ENCODE results near the gene BCL7B. TPM values are rescaled to one million over a fixed set of nuclear protein-coding genes. Genes with fewer than 3 reads are reported as not detected.
"Not testable (repeated sequence)": the region's sequence is repeated elsewhere in the genome, so short reads cannot be mapped to it uniquely, and the experiment has no call there.

BCL7B gene
- polyA plus RNA-seq, 2 donors, result 30.0 to 43.5 TPM

DNA sequence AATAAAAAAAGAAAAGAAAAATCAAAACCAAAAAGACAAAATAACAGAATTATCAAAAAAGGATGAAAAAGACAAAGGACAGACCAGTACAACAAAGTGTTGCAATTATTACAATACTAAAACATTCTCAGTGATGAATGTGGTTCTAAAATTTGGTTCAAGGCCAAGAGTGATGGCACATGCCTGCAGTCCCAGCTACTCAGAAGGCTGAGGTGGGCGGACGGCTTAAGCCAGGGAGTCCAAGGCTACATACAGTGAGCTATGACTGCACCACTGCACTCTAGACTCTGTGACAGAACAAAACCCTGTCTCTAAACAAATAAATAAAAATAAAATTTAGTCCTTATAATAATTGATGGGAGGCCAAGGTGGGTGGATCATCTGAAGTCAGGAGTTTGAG lies 49.9 kb downstream of the BCL7B start:
- Histone ChIP-seq H3K9me3 (ENCODE audit: control insufficient read depth in 2 of 2, insufficient read depth in 1 of 2, low read depth in 1 of 2, low read length in 1 of 2) (no peaks in the 10 kb centered on the region), H3K4me1 (ENCODE audit: control insufficient read depth in 2 of 2, insufficient read depth in 2 of 2, low read length in 1 of 2) (no peaks in the 10 kb centered on the region), H3K36me3 (ENCODE audit: control insufficient read depth in 2 of 2, insufficient read depth in 2 of 2, low read length in 1 of 2) (peaks cover 6 to 14% of the 10 kb centered on the region in 2 donors), H3K27me3 (ENCODE audit: control insufficient read depth in 1 of 2, insufficient read depth in 2 of 2, low read length in 2 of 2) (no peaks in the 10 kb centered on the region), H3K27ac (ENCODE audit: low read depth in 2 of 2, low read length in 1 of 2) (no peak overlapping the region), H3K4me3 (ENCODE audit: low read depth in 1 of 2, low read length in 2 of 2) (no peak overlapping the region)
- 83 to 94% methylated on average over 2 of the region's 2 CpGs for WGBS, 2 donors

DNA sequence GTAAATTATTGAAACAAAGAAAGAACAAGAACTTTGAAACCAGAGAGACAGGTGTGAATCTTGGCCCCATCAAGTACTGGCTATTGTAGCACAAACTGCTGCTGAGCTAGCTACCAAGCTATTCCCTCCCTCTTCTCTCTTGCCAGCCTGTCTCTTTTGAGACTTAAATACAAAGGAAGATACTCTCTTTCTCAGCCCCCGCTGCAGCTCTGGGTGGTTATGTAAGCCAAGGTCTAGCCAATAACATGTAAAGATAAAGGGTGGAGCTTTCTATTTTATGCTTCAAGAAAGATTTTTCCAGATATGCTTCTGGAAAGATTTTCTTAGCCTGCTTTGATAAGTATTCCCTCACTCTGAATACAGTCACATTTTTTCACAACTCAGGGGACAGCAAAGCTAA lies 52.6 kb downstream of the BCL7B start:
- Histone ChIP-seq H3K36me3 (ENCODE audit: control insufficient read depth in 2 of 2, insufficient read depth in 2 of 2, low read length in 1 of 2) (peaks cover 11 to 19% of the 10 kb centered on the region in 2 donors), H3K27me3 (ENCODE audit: control insufficient read depth in 1 of 2, insufficient read depth in 2 of 2, low read length in 2 of 2) (no peaks in the 10 kb centered on the region), H3K4me3 (ENCODE audit: low read depth in 1 of 2, low read length in 2 of 2) (no peak overlapping the region), H3K4me1 (ENCODE audit: control insufficient read depth in 2 of 2, insufficient read depth in 2 of 2, low read length in 1 of 2) (no peaks in the 10 kb centered on the region), H3K27ac (ENCODE audit: low read depth in 2 of 2, low read length in 1 of 2) (no peak overlapping the region), H3K9me3 (ENCODE audit: control insufficient read depth in 2 of 2, insufficient read depth in 1 of 2, low read depth in 1 of 2, low read length in 1 of 2) (no peaks in the 10 kb centered on the region)
- 57 to 89% methylated on average over 1 of the region's 1 CpG for whole genome bisulfite sequencing, 2 donors

DNA sequence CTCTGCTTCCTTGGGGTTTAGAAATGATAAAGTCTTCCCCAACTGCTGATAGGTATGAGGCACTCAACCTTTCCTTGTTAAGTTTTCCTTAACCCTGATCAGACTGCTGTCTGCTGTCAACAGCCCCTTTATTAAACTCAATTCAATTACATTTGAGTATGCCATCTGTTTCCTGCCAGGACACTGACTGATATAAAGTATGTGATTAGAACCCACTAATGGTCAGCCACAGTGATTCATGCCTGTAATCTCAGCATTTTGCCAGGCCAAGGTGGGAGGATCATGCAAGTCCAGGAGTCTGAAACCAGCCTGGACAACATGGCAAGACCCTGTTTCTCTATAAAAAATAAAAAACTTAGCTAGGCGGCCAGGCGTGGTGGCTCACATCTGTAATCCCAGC lies 53.5 kb downstream of the BCL7B start:
- Histone ChIP-seq H3K4me1 (ENCODE audit: control insufficient read depth in 2 of 2, insufficient read depth in 2 of 2, low read length in 1 of 2) (no peaks in the 10 kb centered on the region), H3K27ac (ENCODE audit: low read depth in 2 of 2, low read length in 1 of 2) (no peak overlapping the region), H3K9me3 (ENCODE audit: control insufficient read depth in 2 of 2, insufficient read depth in 1 of 2, low read depth in 1 of 2, low read length in 1 of 2) (no peaks in the 10 kb centered on the region), H3K27me3 (ENCODE audit: control insufficient read depth in 1 of 2, insufficient read depth in 2 of 2, low read length in 2 of 2) (no peaks in the 10 kb centered on the region), H3K36me3 (ENCODE audit: control insufficient read depth in 2 of 2, insufficient read depth in 2 of 2, low read length in 1 of 2) (peaks cover 11 to 20% of the 10 kb centered on the region in 2 donors), H3K4me3 (ENCODE audit: low read depth in 1 of 2, low read length in 2 of 2) (no peak overlapping the region)
- 91 to 98% methylated on average over 2 of the region's 2 CpGs for WGBS, 2 donors

DNA sequence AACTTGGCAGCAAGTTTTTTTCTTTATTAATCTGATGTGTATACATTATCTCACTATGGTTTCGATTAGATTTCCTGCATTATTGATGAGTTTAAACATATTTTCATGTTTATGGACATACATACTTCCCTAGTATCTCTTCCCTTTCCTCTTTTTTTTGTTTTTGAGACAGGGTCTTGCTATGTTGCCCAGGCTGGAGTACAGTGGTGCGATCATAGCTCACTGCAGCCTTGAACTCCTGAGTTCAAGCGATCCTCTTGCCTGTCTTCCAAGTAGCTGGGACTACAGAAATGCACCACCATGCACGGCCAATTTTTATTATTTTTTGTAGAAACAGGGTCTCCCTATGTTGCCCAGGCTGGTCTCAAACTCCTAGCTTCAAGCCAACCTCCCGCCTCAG lies 54.3 kb downstream of the BCL7B start:
- WGBS, 2 donors, result 91% methylated on average over 5 of the region's 5 CpGs
- H3K36me3 ChIP-seq (ENCODE audit: control insufficient read depth in 2 of 2, insufficient read depth in 2 of 2, low read length in 1 of 2), result peaks cover 11 to 20% of the 10 kb centered on the region in 2 donors
- H3K27ac ChIP-seq (ENCODE audit: low read depth in 2 of 2, low read length in 1 of 2), result no peak overlapping the region
- no peaks in the 10 kb centered on the region for H3K9me3 ChIP-seq (ENCODE audit: control insufficient read depth in 2 of 2, insufficient read depth in 1 of 2, low read depth in 1 of 2, low read length in 1 of 2)
- no peaks in the 10 kb centered on the region for H3K27me3 ChIP-seq (ENCODE audit: control insufficient read depth in 1 of 2, insufficient read depth in 2 of 2, low read length in 2 of 2)
- H3K4me3 ChIP-seq (ENCODE audit: low read depth in 1 of 2, low read length in 2 of 2), result no peak overlapping the region
- H3K4me1 ChIP-seq (ENCODE audit: control insufficient read depth in 2 of 2, insufficient read depth in 2 of 2, low read length in 1 of 2), result no peaks in the 10 kb centered on the region

DNA sequence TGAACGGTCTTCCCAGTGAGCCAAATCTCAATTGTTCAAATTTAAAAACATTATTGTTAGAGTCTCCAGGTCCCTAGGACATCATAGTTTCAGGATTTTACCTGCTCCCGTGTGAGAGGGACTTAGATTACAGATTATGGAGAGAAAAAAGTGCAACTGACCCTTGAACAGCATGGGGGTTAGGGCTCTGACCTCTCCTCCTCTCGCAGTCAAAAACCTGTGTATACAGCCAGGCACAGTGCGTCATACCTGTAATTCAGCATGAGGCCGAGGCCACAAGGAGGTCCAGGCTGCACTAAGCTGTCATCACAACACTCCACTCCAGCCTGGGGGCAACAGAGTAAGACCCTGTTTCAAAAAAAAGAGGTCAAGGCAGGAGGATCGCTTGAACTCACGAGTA lies 60.9 kb downstream of the BCL7B start:
- no peak overlapping the region for H3K4me3 ChIP-seq (ENCODE audit: low read depth in 1 of 2, low read length in 2 of 2)
- peaks cover 10 to 13% of the 10 kb centered on the region in 2 donors for H3K36me3 ChIP-seq (ENCODE audit: control insufficient read depth in 2 of 2, insufficient read depth in 2 of 2, low read length in 1 of 2)
- no peaks in the 10 kb centered on the region for H3K4me1 ChIP-seq (ENCODE audit: control insufficient read depth in 2 of 2, insufficient read depth in 2 of 2, low read length in 1 of 2)
- no peaks in the 10 kb centered on the region for H3K9me3 ChIP-seq (ENCODE audit: control insufficient read depth in 2 of 2, insufficient read depth in 1 of 2, low read depth in 1 of 2, low read length in 1 of 2)
- no peak overlapping the region for H3K27ac ChIP-seq (ENCODE audit: low read depth in 2 of 2, low read length in 1 of 2)
- WGBS, 2 donors, result 91 to 94% methylated on average over 7 of the region's 7 CpGs
- no peaks in the 10 kb centered on the region for H3K27me3 ChIP-seq (ENCODE audit: control insufficient read depth in 1 of 2, insufficient read depth in 2 of 2, low read length in 2 of 2)

DNA sequence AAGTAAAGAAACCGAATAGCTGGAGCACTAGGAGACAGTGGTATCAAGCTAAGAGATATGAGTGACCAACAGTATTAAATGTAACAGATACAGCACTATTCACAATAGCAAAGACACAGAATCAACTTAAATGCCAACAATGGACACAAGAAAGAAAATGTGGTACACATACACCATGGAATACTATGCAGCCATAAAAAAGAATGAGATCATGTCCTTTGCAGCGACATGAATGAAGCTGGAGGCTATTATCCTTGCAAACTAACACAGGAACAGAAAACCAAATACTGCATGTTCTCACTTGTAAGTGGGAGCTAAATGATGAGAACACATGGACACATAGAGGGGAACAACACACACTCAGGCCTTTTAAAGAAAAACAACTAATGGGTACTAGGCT lies 62.0 kb downstream of the BCL7B start:
- H3K9me3 ChIP-seq (ENCODE audit: control insufficient read depth in 2 of 2, insufficient read depth in 1 of 2, low read depth in 1 of 2, low read length in 1 of 2); H3K4me1 ChIP-seq (ENCODE audit: control insufficient read depth in 2 of 2, insufficient read depth in 2 of 2, low read length in 1 of 2); H3K27ac ChIP-seq (ENCODE audit: low read depth in 2 of 2, low read length in 1 of 2); H3K4me3 ChIP-seq (ENCODE audit: low read depth in 1 of 2, low read length in 2 of 2); H3K27me3 ChIP-seq (ENCODE audit: control insufficient read depth in 1 of 2, insufficient read depth in 2 of 2, low read length in 2 of 2): not testable (repeated sequence)
- 83 to 94% methylated on average over 2 of the region's 2 CpGs for WGBS, 2 donors
- H3K36me3 ChIP-seq (ENCODE audit: control insufficient read depth in 2 of 2, insufficient read depth in 2 of 2, low read length in 1 of 2), result peaks cover 5 to 10% of the 10 kb centered on the region in 2 donors

DNA sequence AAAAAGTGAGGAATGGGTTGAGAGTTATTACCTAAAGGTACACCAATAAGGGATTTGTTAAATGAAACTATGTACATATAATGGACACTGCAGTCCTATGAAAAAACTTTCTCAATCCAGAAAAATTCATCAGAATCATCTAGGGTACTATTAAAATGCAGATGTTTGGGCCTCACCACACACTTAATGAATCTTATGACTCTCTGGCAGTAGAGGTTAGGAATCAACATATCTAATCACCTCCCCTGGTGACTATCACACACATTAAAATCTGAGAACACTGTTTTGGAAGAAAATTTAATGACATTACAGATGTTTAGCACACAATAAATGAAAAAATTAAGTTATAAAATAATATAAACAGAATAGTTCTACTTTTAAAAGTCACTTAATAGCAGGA lies 67.5 kb downstream of the BCL7B start:
- H3K27me3 ChIP-seq (ENCODE audit: control insufficient read depth in 1 of 2, insufficient read depth in 2 of 2, low read length in 2 of 2), result no peaks in the 10 kb centered on the region
- no peaks in the 10 kb centered on the region for H3K9me3 ChIP-seq (ENCODE audit: control insufficient read depth in 2 of 2, insufficient read depth in 1 of 2, low read depth in 1 of 2, low read length in 1 of 2)
- H3K36me3 ChIP-seq (ENCODE audit: control insufficient read depth in 2 of 2, insufficient read depth in 2 of 2, low read length in 1 of 2), result peaks cover 0 to 5% of the 10 kb centered on the region in 2 donors
- H3K4me3 ChIP-seq (ENCODE audit: low read depth in 1 of 2, low read length in 2 of 2), result no peak overlapping the region
- H3K4me1 ChIP-seq (ENCODE audit: control insufficient read depth in 2 of 2, insufficient read depth in 2 of 2, low read length in 1 of 2), result no peaks in the 10 kb centered on the region
- H3K27ac ChIP-seq (ENCODE audit: low read depth in 2 of 2, low read length in 1 of 2), result no peak overlapping the region

DNA sequence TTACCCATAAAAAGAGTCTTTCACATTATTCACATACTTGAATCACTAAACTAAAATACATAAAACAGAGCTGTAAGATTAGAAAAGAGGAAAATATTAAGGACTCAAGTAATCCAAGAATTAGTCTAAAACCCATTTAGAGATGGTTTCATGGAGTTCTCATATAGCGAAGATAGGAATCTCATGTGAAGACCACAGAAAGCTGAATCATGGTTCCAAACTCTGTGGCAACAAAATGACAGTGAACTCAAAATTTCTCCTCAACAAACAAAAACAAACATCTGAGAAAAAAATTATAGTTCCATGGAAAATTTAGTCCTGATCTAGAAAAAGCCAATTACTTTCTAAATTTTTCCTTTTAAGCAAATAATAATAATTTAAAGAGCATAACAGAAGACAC lies 70.0 kb downstream of the BCL7B start:
- Histone ChIP-seq H3K4me1 (ENCODE audit: control insufficient read depth in 2 of 2, insufficient read depth in 2 of 2, low read length in 1 of 2) (no peaks in the 10 kb centered on the region), H3K9me3 (ENCODE audit: control insufficient read depth in 2 of 2, insufficient read depth in 1 of 2, low read depth in 1 of 2, low read length in 1 of 2) (no peaks in the 10 kb centered on the region), H3K36me3 (ENCODE audit: control insufficient read depth in 2 of 2, insufficient read depth in 2 of 2, low read length in 1 of 2) (peaks cover 0 to 9% of the 10 kb centered on the region in 2 donors), H3K27me3 (ENCODE audit: control insufficient read depth in 1 of 2, insufficient read depth in 2 of 2, low read length in 2 of 2) (no peaks in the 10 kb centered on the region), H3K4me3 (ENCODE audit: low read depth in 1 of 2, low read length in 2 of 2) (no peak overlapping the region), H3K27ac (ENCODE audit: low read depth in 2 of 2, low read length in 1 of 2) (no peak overlapping the region)
- WGBS, 2 donors, result 97 to 98% methylated on average over 1 of the region's 1 CpG

Other genes with a start within 250 kb of the BCL7B start
- gene NSUN5, start 248.9 kb downstream of the BCL7B start, polyA plus RNA-seq, result 10 to 100 TPM; 16.2 to 23.1 TPM
- gene TRIM50, start 229.6 kb downstream of the BCL7B start, polyA plus RNA-seq, result under 1 TPM in 1 of 2 donors, not detected in 1; 0.02 TPM
- gene FKBP6, start 229.5 kb downstream of the BCL7B start, polyA plus RNA-seq, result not detected
- gene FZD9, start 123.9 kb downstream of the BCL7B start, polyA plus RNA-seq, result under 1 TPM; 0.48 to 0.61 TPM
- 10 to 100 TPM; 10.9 to 11.8 TPM for gene BAZ1B, start 35.4 kb downstream of the BCL7B start, polyA plus RNA-seq
- gene TBL2, start 20.9 kb upstream of the BCL7B start, polyA plus RNA-seq, result 10 to 100 TPM in 1 of 2 donors, 1 to 10 TPM in 1; 7.6 to 13.7 TPM
- 1 to 10 TPM; 2.5 to 4.5 TPM for gene MLXIPL, start 66.8 kb upstream of the BCL7B start, polyA plus RNA-seq
- gene VPS37D, start 110.1 kb upstream of the BCL7B start, polyA plus RNA-seq, result under 1 TPM; 0.45 to 0.75 TPM
- 1 to 10 TPM; 3.9 to 6.1 TPM for gene DNAJC30, start 125.8 kb upstream of the BCL7B start, polyA plus RNA-seq
- gene BUD23, start 125.9 kb upstream of the BCL7B start, polyA plus RNA-seq, result 10 to 100 TPM; 39.9 to 43.5 TPM
- 1 to 10 TPM; 1.6 to 2.4 TPM for gene STX1A, start 162.0 kb upstream of the BCL7B start, polyA plus RNA-seq
- gene ABHD11, start 181.1 kb upstream of the BCL7B start, polyA plus RNA-seq, result 10 to 100 TPM; 22.6 to 28.3 TPM
- gene CLDN3, start 212.6 kb upstream of the BCL7B start, polyA plus RNA-seq, result under 1 TPM; 0.14 to 0.26 TPM